GM19035 (cell line): ENCODE measurements around the gene SNORC.

Experiments
- ATAC-seq: cut with Tn5 transposase; IDR thresholded peaks from one replicate; pipeline ENCODE4 v1.9.1; 2021; ENCODE audit not compliant: unreplicated experiment

Gene SNORC

DNA sequence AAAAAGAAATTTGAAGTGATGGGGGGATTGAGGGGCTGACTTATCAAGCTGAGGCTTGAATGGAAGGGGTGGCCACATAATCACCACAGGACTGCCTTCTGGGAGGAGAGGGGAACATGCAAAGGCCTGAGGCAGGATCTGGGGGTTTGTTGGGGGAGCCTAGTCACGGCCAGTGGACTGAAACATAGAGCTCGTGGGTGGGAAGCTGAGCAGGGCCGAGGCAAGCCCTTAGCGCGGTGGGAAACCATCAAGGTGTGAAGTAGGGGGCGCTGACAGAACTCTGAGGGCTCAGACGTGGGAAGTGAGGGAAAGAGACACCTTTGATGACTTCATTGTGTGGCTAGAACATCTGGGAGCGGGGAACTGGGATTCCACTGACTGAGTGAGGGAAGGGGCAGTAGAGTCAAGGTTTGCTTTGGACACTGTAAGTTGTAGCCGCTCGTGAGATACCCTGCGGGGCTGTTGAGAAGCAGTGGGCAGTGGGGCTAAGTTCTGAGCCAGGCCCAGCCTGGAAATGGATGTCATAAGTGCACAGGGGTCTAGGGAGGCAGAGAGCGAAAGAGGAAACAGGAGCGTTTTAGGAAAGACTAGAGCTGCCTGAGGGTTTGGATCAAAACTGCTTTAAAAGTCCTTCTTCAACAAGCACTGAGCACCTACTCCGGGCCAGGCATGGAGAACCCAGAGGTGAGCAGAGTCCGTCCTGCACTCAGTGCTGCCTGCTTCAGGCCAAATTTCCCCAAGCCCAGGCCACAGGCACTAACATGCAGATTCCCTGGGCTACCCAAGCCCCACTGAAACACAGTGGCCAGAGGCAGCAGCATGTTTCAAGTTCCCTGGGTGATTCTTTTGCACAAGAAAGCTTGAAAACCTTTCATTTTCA, 686 bp upstream of the SNORC start:
- no peak for ATAC-seq

DNA sequence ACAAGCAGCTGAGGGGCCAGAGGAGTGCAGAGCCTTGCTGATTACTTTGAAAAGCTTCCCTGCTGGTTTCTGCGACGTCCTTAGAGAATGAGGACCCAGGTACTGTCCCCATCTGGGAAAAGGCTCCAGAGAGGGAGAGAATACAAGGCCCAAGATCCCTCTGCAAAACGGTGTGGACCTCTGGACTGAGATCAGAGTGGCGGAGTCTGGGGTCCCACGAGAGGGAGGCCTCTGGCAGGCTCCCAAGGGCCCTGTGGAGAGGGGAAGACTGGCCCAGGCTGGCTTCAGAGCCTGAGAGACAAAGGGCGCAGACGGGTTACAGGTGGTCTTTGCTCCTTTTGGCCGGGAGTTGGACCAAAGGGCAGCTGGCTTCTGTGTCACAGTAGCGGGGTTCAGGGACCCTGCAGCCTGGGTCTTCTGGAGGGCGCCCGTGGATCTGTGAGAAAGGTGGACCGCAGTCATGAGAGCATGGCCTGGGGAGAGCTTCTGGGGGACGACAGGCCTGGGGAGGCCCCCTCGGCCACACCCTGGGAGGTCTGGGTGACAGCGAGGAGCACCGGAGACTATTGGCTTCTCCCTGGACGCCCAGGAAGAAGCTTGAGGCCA, 805 bp downstream of the SNORC start:
- ATAC-seq: no peak

DNA sequence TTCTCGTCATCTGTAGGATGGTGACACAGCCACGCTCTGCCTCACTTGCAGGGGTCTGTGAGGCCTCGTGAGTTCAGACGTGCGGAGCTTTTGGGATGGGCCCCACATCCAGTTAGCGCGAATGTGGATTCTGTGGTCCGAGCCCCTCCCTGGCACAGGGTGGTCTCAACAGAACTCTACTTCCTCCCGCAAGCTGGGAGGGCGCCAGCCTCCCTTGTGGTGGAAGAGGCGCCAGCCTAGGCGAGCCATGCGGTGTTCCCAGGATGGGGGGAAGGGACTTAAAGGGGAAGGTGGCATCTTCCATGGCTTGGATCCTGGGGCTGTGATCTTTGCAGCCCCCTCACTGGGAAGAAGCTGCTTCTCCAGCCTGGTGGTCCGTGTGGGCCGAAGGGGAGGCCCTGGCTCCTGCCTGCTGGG, 1.4 kb downstream of the SNORC start:
- no peak for ATAC-seq

DNA sequence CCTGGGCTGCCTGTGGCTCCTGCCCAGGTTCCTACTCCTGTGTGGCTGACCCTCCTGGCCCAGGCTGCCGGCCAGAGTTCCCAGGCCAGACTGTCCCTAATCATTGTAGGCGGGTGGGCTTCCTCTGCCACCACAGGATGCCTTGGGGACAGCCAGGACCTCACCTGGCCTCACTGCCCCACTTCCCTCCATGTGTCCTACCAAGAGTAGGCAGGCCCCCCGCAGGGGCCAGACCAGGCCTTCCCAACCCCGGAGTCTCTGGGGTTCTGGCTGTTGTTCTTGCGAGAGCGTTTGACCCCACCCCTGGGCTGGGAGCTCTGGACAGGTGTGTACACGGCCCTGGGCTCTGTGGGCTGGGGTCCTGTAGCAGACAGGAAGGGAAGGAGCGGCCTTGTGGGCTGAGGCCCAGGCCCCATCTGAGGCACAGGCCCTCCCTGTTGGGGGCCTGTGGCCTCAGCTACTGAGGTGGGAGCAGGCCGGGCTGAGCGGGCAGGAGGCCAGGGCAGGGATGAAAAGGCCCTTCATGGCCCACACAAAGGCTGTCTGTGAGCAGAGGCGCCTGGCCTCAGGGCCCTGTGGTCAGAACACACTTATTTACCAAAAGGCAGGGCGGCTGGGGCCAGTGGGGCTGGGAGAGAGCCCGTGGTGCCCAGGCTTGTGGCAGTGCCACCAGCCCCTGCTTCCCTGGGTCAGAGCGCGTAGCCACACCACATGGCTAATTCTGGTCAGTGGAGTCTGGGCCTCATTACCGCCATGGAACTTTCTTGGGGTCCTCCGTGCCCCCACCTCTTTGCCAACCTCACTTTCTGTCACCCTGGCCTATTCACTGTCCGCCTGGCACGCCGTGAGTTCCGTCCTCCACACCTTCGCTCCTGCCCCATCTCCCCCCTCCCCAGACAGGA, 2.0 kb downstream of the SNORC start:
- ATAC-seq: no peak

DNA sequence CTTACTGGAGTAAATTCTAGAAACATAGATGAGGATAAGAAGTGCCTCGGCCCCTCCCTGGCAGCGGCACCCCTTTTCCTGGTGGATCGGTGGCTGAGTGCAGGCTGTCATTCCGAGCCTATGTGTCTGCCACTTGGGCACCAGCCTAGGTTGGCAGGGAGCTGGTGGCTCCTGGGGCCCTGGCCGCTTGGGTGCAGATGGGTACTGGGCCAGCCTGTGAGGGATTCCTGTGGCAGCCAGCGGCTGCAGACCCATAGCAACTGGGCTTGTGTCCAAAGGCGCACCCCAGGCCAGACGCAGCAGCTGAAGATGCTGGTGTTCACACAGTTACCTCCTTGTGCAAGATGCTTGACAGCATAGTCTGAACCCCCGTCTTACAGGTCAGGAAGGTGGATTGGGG, 2.8 kb downstream of the SNORC start:
- no peak for ATAC-seq

DNA sequence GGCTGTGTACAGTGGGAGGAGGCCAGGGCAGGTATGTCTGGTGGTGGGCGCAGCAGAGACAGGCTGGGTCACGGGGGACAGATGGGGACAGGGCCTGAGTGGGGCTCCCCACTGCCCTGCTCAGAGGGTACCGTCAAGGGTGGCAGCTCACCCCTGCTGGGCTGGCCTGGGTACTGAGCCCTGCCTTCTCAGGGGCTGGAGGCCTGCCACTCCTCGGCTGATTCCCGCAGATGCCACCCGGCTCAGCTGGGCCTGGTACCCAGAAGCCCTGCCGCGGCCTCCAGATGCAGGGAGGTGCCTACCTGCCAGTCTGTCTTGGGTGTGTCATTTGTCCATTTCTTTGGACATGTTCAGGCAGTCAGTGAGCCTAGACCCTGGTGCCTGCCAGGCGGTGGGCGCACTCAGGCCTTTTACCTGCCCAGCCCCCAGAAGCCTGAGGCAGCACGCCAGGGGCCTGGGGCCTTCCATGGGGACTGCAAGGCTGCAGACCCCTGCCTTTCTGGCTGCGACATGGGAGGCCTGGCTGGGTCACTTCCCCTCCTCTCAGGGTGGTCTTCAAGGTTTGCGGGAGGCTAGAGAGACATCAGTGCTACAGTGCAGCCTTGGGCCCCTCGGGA, 3.3 kb downstream of the SNORC start:
- ATAC-seq: no peak

- no peak for ATAC-seq
Observed at GRCh38 chr2:232873909-232874641, 4.0 kb downstream of the SNORC start.

DNA sequence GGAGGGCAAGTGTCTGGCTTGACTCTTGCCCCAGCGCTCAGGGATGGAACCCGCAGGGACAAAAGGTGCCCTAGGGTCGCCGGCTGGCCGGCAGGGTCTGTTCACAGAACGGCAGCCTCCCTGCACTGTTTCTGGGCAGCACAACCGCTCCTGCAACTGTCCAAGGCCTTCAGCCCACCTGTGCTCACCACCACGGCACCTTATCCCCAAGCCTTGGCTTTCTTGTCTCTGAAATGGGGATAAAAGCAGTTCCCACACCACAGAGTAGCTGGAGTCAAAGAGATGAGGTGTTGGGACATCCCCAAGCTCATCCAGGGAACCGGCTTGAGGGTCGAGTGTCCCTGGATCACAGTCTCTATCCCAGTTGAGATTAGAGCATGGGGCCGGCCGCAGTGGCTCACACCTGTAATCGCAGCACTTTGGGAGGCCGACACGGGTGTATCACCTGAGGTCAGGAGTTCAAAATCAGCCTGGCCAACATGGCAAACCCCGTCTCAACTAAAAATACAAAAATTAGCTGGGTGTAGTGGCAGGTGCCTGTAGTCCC, 4.7 kb downstream of the SNORC start:
- no peak for ATAC-seq

DNA sequence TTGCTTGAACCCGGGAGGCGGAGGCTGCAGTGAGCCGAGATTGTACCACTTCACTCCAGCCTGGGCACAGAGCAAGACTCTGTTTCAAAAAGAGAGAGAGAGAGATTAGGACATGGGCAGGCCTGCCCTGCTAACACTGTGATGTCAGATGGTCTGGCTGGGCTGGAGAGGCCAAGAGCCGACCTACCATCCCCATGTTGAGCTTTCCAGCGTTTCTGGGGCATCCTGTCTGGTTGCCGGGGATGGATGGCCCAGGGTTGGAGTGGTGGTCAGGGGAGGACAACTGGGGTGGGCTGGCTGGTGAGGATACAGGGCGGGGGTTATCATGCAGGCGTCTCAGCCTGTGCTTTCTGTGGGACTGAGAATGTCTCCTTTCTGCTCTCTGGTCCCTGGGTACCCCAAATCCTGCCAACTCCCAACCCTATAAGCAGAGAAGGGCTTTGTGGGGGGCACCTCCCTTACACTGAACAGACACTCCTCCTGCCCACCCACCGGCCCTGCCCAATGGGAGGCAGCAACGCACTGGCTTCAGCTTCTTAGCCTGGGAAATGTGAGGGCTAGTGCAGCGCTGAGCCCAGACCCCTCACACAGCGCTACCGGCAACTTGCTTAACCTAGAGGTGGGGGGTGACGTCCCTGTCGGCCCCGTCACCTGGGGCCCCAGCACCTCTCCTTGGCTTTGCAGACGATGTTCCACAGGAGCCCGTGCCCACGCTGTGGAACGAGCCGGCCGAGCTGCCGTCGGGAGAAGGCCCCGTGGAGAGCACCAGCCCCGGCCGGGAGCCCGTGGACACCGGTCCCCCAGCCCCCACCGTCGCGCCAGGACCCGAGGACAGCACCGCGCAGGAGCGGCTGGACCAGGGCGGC, 5.4 kb downstream of the SNORC start:
- no peak for ATAC-seq

DNA sequence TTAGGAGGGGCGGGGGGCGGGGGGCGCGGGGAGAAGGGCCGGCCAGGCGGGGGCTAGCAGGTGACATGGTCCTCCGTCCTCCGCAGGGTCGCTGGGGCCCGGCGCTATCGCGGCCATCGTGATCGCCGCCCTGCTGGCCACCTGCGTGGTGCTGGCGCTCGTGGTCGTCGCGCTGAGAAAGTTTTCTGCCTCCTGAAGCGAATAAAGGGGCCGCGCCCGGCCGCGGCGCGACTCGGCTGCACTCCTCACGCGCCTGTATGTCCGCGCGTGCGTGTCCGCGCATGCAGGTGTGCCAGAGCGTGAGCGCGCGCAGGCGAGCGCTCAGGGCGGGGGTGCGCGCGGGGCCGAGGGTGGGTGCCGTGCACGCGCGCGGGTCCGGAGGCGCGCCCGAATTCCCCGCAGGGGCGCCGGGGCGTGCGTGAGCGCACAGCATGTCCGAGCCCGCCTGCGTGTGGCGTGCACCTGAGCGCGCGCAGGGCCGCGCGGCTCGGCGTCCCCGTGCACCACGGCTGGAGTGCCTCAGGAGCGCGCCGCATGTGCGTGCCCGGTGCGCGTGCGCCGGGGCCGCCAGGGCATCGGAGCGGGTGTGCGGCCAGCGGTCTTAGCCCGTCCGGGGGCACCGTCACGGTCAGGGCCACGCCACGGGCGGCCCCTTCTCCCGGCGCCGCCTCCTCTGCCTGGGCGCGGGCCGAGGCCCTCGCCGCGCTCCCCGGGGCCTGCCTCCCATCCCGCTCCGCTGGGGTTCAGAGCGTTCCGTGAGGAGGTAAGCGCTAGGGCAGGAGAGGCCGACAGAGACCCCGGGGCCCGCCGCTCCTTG, 6.3 kb downstream of the SNORC start:
- peak; percentile 52 for ATAC-seq

DNA sequence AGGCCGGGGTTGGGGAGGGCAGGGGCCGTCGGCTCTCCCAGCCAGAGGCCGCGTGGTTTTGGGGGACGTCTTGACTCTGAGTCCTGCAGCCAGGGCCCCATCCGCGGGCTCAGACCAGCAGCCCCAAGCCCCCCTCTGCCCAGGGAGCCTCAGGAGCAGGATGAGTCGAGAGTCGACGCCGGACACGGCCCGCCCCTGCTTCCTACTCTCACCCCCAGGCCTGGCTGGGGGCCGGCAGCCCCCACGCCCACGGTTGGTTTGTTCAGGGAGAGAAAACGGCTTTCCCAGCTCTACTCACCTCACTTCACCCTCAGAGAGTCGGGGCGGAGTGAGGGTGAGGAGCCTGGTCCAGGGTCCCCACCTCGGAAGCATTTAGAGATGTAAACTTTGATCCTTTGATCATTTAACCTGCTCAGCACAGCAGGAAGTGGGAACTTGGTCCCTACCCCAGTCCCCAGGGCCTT, 6.9 kb downstream of the SNORC start:
- ATAC-seq: peak; percentile 10

GRCh38 chr2:232877940-232878511, 8.0 kb downstream of the SNORC start:
- no peak for ATAC-seq

DNA sequence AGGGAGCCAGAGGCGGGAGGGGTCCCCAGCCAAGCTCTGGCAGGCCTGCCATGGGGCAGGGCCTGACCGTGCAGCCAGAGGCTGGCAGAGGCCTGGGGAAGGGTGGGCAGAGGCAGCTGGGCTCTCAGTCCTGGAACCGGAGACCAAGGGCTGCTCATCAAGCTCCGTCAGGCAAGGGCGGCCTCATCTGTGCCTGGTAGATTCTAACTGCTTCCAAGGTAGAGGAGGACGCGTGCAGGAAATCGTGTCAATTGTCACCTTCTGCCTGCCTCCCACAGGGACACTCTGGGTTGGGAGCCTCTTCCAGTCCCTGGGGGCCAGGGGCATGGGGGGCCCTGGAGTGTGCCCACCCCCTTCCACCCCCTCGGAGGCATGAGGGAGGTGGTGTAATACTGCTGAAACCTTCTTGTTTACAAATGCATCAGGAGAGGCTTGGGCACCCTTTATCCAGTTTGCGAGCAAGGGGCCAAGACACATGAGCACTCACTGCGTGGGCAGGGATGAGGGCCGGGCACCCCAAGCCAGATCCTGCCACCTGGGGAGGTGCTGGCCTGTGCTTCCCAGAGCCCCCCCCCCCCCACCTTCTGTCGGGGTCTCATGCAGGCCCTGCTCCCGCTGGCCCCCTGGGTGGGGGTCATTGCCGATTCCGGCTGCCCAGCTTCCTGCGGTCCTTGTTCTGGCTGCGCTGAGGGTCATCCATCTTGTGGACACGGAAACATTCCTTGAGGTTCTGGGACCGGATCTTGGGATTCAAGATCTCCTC, 9.0 kb downstream of the SNORC start:
- no peak for ATAC-seq

- ATAC-seq: no peak
Observed at GRCh38 chr2:232879618-232880494, 9.8 kb downstream of the SNORC start.

GRCh38 chr2:232880764-232881351, 10.8 kb downstream of the SNORC start:
- ATAC-seq: no peak

DNA sequence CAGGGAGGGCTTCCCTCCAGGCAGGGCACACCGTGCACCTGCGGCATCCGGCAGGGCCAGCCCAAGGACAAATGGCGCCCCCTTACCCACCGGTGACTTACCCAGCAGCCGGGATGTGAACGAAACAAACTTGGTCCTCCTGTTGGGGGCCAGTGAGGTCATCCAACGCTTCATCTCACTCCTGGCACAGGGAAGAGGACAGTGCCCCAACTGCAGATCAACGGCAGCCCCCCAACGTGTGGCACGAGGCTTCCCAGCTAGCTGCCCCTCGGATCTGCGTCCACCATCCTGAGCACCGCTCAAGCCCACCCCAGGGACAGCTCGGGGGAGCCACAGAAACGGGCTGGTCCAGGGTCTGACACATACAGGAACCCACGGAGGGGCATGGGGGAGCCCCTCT, 12.0 kb downstream of the SNORC start:
- no peak for ATAC-seq
